Adrenal gland (tissue), 12 donors: ENCODE results near the gene DPH1. TPM values are rescaled to one million over a fixed set of nuclear protein-coding genes. Genes with fewer than 3 reads are reported as not detected.

Experiments used
- DNase-seq, 7 donors: peaks; one replicate each; pipeline ENCODE4 v3.0.0-alpha.2; 2019 to 2020
- H3K27ac ChIP-seq, 5 donors: fragments of 200-600 bp; sonication (generic) in 4 of 5; 1 replicate in 3 of 5; 2 replicates in 2 of 5; pipeline versions ENCODE4 v1.5.1 to v1.8.0; 2016 to 2020; ENCODE audit warnings: mild to moderate bottlenecking in 1 of 5
- H3K27me3 ChIP-seq: fragments of 200-600 bp; 2 replicates; pipeline ENCODE4 v1.8.0; 2021
- H3K36me3 ChIP-seq, 2 donors: fragments of 200-600 bp; replicated peaks in 1 of 2; 1 replicate in 1 of 2; 2 replicates in 1 of 2; pipeline versions ENCODE4 v1.5.1 to v1.8.0; 2018 to 2022
- H3K4me1 ChIP-seq, 2 donors: fragments of 200-600 bp; replicated peaks in 1 of 2; 1 replicate in 1 of 2; 2 replicates in 1 of 2; pipeline versions ENCODE4 v1.5.1 to v1.8.0; 2018 to 2021
- H3K4me3 ChIP-seq, 4 donors: fragments of 200-600 bp; sonication (generic) in 3 of 4; one replicate each; pipeline ENCODE4 v1.5.1; 2016 to 2018
- H3K9me3 ChIP-seq, 3 donors: fragments of 200-600 bp; sonication (generic) in 1 of 3; replicated peaks in 1 of 3; 1 replicate in 2 of 3; 2 replicates in 1 of 3; pipeline versions ENCODE4 v1.5.1 to v1.8.0; 2016 to 2021
- POLR2A ChIP-seq, 2 donors: fragments of 450-650 bp; IDR thresholded peaks; one replicate each; pipeline ENCODE4 v1.6.1; 2017; ENCODE audit warnings: antibody characterized with exemption in 2 of 2, mild to moderate bottlenecking in 2 of 2, moderate library complexity in 1 of 2
- WGBS, 4 donors: extraction: QIAGEN DNeasy Blood & Tissue Kit in 2 of 4; methylation state at CpG; one replicate each; pipeline versions ENCODE4 v1.1.5 to v1.1.7; 2013 to 2017; 5-methylcytosine and 5-hydroxymethylcytosine counted together
- intact Hi-C, 2 donors: fragments of 100-400 bp; cut with DNase I; formaldehyde crosslinking; loops; one replicate each; pipeline versions ENCODE4 v1.14.1 to v1.15.0; 2022 to 2023
- polyA plus RNA-seq, 3 donors: library from polyadenylated mRNA; stranded (reverse); fragments of 200-250 nt in 2 of 3; fragments of 350-450 nt in 1 of 3; fragmentation: Illumina TruSeq in 1 of 3; extraction: RNeasy Lipid Tissue Mini Kit (QIAGEN cat#74804) in 1 of 3; gene quantifications; one replicate each; pipeline ENCODE4 v1.2.3, GENCODE V29; 2013 to 2014
- total RNA-seq, 9 donors: library from RNA; depleted of rRNA in 4 of 9; stranded (reverse); fragments of >200 nt in 4 of 9; fragments of 120-200 nt in 1 of 9; fragmentation: NEBNext Ultra II Directional in 1 of 9; extraction: Animal tissue kit (Norgen Biotek cat#: 25700) in 1 of 9; gene quantifications; one replicate each; pipeline versions ENCODE4 v1.1.0 to v1.2.4, GENCODE V29; 2013 to 2023
- TF ChIP-seq, protein P1 (sequence below), 6 experiments: fragments of 450-650 bp in 4 of 6; fragments of 200-600 bp in 2 of 6; sonication (generic) in 1 of 6; IDR thresholded peaks; 1 replicate in 5 of 6; 2 replicates in 1 of 6; pipeline versions ENCODE4 v1.5.1 to v1.8.0; 2016 to 2021; ENCODE audit warnings: antibody characterized with exemption in 6 of 6, mild to moderate bottlenecking in 2 of 6, moderate library complexity in 1 of 6
- donor health status: healthy with polysubstance abuse.
- donor health status: Bipolar disorder and iron deficiency.
- donor health status: DM: yes; HTN: yes; CAD: no.
- donor health status: DM: no; HTN: no; CAD: no.
- donor health status: DM: no; HTN: no; CAD: no.
- donor health status: DM: yes; HTN: yes; CAD: no.

DPH1 gene
- total and polyA plus RNA-seq, 12 donors: 29.3 to 100 (median 57.7) TPM

DNA sequence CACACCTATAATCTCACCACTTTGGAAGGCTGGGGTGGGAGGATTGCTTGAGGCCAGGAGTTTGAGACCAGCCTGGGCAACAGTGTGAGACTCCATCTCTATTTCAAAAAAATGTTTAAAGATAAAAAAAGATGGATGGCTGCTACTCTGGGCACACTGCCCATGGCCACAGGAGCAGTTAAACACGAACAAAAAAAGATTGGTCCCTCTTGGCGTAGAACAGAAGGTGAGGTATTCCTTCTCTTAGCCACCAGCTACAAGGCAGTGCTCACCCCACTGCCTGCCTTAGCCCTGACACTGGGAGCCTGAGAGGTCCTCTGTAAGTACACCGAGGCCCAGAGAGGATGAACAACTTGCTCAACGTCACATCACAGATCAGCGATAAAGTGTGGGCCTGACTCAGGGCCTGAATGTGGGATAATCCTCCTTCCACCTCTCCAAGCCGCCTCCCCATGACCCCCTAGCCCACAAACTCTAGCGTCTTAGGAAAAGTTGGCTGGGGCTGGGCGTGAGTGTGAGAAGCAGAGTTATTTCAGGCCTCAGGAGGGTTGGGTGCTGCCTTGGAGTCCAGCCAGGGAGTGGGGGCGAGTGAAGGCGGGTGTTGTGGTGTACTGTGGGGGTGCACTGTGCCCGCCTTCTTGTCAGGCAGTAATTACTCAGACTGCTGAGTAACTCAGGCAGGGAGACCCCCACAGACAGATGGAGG is 2.3 kb upstream of the DPH1 start:
- H3K9me3 ChIP-seq: no peaks in the 10 kb centered on the region
- peak in 6 of 7 donors; percentile 45 to 71 (median 64) for DNase-seq
- H3K4me3 ChIP-seq: no peak overlapping the region
- WGBS, 4 donors: 23 to 65% (median 52%) methylated on average over 8 to 11 of the region's 11 CpGs
- no peaks in the 10 kb centered on the region for H3K27me3 ChIP-seq
- TF ChIP-seq POLR2A (IDR thresholded peaks at IDR 0.05): no peak
- TF ChIP-seq, protein P1, sequence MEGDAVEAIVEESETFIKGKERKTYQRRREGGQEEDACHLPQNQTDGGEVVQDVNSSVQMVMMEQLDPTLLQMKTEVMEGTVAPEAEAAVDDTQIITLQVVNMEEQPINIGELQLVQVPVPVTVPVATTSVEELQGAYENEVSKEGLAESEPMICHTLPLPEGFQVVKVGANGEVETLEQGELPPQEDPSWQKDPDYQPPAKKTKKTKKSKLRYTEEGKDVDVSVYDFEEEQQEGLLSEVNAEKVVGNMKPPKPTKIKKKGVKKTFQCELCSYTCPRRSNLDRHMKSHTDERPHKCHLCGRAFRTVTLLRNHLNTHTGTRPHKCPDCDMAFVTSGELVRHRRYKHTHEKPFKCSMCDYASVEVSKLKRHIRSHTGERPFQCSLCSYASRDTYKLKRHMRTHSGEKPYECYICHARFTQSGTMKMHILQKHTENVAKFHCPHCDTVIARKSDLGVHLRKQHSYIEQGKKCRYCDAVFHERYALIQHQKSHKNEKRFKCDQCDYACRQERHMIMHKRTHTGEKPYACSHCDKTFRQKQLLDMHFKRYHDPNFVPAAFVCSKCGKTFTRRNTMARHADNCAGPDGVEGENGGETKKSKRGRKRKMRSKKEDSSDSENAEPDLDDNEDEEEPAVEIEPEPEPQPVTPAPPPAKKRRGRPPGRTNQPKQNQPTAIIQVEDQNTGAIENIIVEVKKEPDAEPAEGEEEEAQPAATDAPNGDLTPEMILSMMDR (IDR thresholded peaks at IDR 0.05): no peak
- peak overlapping the region in 3 of 5 donors; percentile 14 to 58 (median 46) for H3K27ac ChIP-seq
- intact Hi-C loops: loop anchor here in 1 of 2 donors (5.0 kb wide), 1 partner anchor 120 kb away; no protein-coding TSS in a partner anchor
- H3K36me3 ChIP-seq: no peaks in the 10 kb centered on the region
- peaks cover 14 to 44% of the 10 kb centered on the region in 2 donors for H3K4me1 ChIP-seq

DNA sequence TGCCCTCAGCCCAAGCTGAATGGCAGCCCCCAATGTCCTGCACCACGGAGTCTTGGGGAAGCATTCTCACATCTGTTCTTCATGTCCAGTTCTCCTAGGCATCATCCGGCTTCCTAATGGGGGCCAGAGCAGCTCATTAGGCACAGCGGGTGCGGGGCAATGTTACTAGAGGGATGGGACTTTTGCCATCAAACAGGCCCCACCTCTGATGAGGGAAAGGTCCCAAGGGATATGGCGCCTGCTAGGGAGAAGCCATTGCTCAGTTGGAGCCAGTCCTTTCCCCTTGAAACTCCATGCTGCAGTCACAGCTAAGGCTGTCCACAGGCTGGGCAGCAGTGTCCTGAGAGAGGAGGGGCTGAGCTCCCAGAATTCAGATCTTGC is 1.7 kb upstream of the DPH1 start:
- Histone ChIP-seq H3K27me3 (no peaks in the 10 kb centered on the region), H3K27ac (peak overlapping the region in 2 of 5 donors; percentile 46 to 58), H3K36me3 (no peaks in the 10 kb centered on the region), H3K4me1 (peaks cover 14 to 42% of the 10 kb centered on the region in 2 donors), H3K9me3 (no peaks in the 10 kb centered on the region), H3K4me3 (no peak overlapping the region)
- no peak for DNase-seq
- intact Hi-C loops: loop anchor here in 1 of 2 donors (5.0 kb wide), 1 partner anchor 121 kb away; no protein-coding TSS in a partner anchor
- TF ChIP-seq, protein P1 (IDR thresholded peaks at IDR 0.05): no peak
- TF ChIP-seq POLR2A (IDR thresholded peaks at IDR 0.05): no peak
- 89 to 94% (median 91%) methylated on average over 5 of the region's 5 CpGs for WGBS, 4 donors

DNA sequence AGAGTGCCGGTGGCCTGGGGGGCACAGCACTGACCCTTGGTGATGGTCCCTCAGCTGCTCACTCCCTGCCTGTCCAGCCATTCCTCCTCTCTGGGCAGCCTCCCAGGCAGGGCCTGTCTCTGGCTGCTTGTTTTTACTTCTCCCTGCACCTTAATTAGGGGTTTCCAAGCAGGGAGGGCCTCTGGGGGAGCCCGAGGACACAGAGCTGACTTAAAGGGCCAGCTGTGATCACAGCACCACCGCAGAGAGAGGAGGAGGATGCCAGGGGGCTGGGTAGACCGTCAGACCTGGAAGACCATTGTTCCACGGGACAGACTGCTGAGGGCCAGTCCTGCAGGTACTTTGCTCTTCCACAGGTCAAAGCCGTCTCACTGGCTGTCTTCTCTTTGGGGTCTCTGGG is 1.2 kb upstream of the DPH1 start:
- H3K4me1 ChIP-seq: peaks cover 11 to 37% of the 10 kb centered on the region in 2 donors
- H3K4me3 ChIP-seq: no peak overlapping the region
- no peak for TF ChIP-seq POLR2A (IDR thresholded peaks at IDR 0.05)
- TF ChIP-seq, protein P1 (IDR thresholded peaks at IDR 0.05): no peak
- intact Hi-C loops: loop anchor here in 1 of 2 donors (5.0 kb wide), 1 partner anchor 121 kb away; no protein-coding TSS in a partner anchor
- no peak for DNase-seq
- no peak overlapping the region for H3K27ac ChIP-seq
- H3K36me3 ChIP-seq: peaks cover 0 to 5% of the 10 kb centered on the region in 2 donors
- WGBS, 4 donors: 68 to 81% (median 70%) methylated on average over 2 to 6 of the region's 6 CpGs; no CpG with 5 or more reads in 1 of the 4 donors
- H3K27me3 ChIP-seq: no peaks in the 10 kb centered on the region
- H3K9me3 ChIP-seq: no peaks in the 10 kb centered on the region

DNA sequence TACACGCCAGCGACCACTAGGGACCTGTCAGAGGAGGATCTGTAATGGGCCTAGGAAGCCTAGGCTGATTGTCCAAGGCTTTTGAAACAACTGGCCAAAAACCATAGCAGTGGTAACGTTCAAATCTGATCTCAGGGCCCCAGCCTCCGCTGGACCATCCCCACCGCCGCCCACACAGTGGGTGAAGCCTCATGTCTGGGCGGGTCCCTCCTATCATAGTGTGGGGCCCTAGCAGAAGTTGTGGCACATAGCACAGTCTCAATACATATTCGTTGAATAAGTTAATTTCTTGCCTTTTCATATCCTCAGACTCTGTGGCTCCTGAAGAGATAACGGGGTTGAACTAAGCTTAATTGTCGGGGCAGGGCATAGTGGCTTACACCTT is 818 bp downstream of the DPH1 start:
- Histone ChIP-seq H3K27ac (peak overlapping the region in 3 of 5 donors; percentile 58 to 81 (median 80)), H3K4me1 (peaks cover 7 to 20% of the 10 kb centered on the region in 2 donors), H3K27me3 (no peaks in the 10 kb centered on the region), H3K4me3 (peak overlapping the region; percentile 67 to 99 (median 91)), H3K9me3 (no peaks in the 10 kb centered on the region), H3K36me3 (peaks cover 0 to 9% of the 10 kb centered on the region in 2 donors)
- peak in 5 of 7 donors; percentile 56 to 72 (median 64) for DNase-seq
- intact Hi-C loops: loop anchor here in 1 of 2 donors (2.0 kb wide), 1 partner anchor 122 kb away; no protein-coding TSS in a partner anchor
- TF ChIP-seq, protein P1 (IDR thresholded peaks at IDR 0.05): peak in 3 of 6 experiments; percentile 26 to 40 (median 38)
- TF ChIP-seq POLR2A (IDR thresholded peaks at IDR 0.05): no peak
- 17 to 26% (median 18%) methylated on average over 8 to 10 of the region's 10 CpGs for WGBS, 4 donors
